DOHH2 (cell line): ENCODE results near the gene ARHGAP24.

ENCODE experiments used
- EZH2phosphoT487 ChIP-seq: fragments of 200-600 bp; sonication (generic); IDR thresholded peaks from 2 replicates; pipeline ENCODE4 v1.6.1; 2017; ENCODE audit warnings: borderline replicate concordance, mild to moderate bottlenecking, antibody characterized with exemption, low read length, moderate library complexity, mixed read lengths
- TF ChIP-seq, protein P1 (sequence below): fragments of 200-600 bp; sonication (generic); IDR thresholded peaks from one replicate; pipeline ENCODE4 v1.5.1; 2014; ENCODE audit warnings: antibody characterized with exemption, mild to moderate bottlenecking, low read depth, low read length; ENCODE audit not compliant: poor library complexity, severe bottlenecking

- TF ChIP-seq, protein P1, sequence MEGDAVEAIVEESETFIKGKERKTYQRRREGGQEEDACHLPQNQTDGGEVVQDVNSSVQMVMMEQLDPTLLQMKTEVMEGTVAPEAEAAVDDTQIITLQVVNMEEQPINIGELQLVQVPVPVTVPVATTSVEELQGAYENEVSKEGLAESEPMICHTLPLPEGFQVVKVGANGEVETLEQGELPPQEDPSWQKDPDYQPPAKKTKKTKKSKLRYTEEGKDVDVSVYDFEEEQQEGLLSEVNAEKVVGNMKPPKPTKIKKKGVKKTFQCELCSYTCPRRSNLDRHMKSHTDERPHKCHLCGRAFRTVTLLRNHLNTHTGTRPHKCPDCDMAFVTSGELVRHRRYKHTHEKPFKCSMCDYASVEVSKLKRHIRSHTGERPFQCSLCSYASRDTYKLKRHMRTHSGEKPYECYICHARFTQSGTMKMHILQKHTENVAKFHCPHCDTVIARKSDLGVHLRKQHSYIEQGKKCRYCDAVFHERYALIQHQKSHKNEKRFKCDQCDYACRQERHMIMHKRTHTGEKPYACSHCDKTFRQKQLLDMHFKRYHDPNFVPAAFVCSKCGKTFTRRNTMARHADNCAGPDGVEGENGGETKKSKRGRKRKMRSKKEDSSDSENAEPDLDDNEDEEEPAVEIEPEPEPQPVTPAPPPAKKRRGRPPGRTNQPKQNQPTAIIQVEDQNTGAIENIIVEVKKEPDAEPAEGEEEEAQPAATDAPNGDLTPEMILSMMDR = no peak
- TF ChIP-seq EZH2phosphoT487 = no peak
Observed at GRCh38 chr4:85955620-85956292, 480.8 kb downstream of the ARHGAP24 start.
